Measurements from ENCODE around the gene NMU. TPM values are rescaled to one million over a fixed set of nuclear protein-coding genes. Genes with fewer than 3 reads are reported as not detected.

NMU gene
- total and polyA plus RNA-seq, 2 experiments from 2014 or later: not detected

GRCh38 chr4:55612341-55612740 lies 23.8 kb downstream of the NMU start:
- Histone ChIP-seq H3K27ac (no peak overlapping the region), H3K4me3 (no peak overlapping the region), H3K79me2 (ENCODE audit: insufficient read depth) (no peaks in the 10 kb centered on the region), H3K9me2 (ENCODE audit: insufficient read depth) (no peaks in the 10 kb centered on the region), H3K36me3 (ENCODE audit: low read depth) (no peaks in the 10 kb centered on the region), H3K4me2 (ENCODE audit: unreplicated experiment) (no peak overlapping the region), H3F3A (ENCODE audit: insufficient read depth) (peaks cover 11% of the 10 kb centered on the region), H4K20me1 (ENCODE audit: insufficient read depth) (no peaks in the 10 kb centered on the region), H3K9ac (no peak overlapping the region), H3K4me1 (ENCODE audit: insufficient read depth) (peaks cover 10% of the 10 kb centered on the region), H2AFZ (no peak overlapping the region), H3K9me3 (ENCODE audit: low read depth) (no peaks in the 10 kb centered on the region), H3K27me3 (replicated peaks; ENCODE audit: insufficient read depth) (no peaks in the 10 kb centered on the region)
- TF ChIP-seq EZH2 (IDR thresholded peaks at IDR 0.05; ENCODE audit: insufficient read depth, poor library complexity, severe bottlenecking) (no peak), EZH2phosphoT487 (IDR thresholded peaks at IDR 0.05; ENCODE audit: insufficient read depth, low read depth) (no peak)
- in situ Hi-C loops (cut with MboI): no loop called here
- 73 to 81% methylated on average over 3 of the region's 3 CpGs for WGBS, 2 experiments (ENCODE audit: low coverage in 1 of 2, low lambda C conversion rate in 2 of 2, missing lambda C conversion rate in 2 of 2)
- DNase-seq: no peak

DNA sequence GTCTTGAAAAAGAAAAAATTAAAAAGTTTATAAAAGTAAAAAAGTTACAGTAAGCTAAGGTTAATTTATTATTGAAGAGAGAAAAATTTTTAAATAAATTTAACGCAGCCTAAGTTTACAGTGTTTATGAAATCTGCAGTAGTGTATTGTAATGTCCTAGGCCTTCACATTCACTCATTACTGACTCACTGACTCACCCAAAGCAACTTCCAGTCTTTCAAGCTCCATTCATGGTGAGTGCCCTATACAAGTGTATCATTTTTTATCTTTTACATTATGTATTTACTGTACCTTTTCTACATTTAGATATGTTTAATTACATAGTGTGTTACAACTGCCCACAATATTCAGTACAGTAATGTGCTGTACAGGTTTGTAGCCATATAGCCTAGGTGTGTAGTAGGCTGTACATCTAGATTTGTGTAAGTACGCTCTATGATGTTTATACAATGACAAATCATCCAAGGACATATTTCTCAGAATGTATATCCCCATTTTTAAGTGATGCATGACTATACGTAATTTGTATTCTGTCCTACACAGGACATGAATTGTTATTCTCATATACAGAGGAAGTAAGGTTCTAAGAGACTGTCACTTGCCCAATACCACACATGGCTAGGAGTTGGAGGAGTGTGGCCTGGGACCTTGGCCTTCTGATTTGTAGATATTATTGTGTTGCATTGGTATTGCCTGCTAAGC lies 24.6 kb downstream of the NMU start:
- in situ Hi-C loops (cut with MboI): no loop called here
- no peaks in the 10 kb centered on the region for H3K9me3 ChIP-seq (ENCODE audit: low read depth)
- no peak for DNase-seq
- H3K36me3 ChIP-seq (ENCODE audit: low read depth): no peaks in the 10 kb centered on the region
- no peak overlapping the region for H3K4me2 ChIP-seq (ENCODE audit: unreplicated experiment)
- H2AFZ ChIP-seq: no peak overlapping the region
- H3K9ac ChIP-seq: no peak overlapping the region
- no peaks in the 10 kb centered on the region for H3K27me3 ChIP-seq (replicated peaks; ENCODE audit: insufficient read depth)
- no peaks in the 10 kb centered on the region for H3K79me2 ChIP-seq (ENCODE audit: insufficient read depth)
- H3K27ac ChIP-seq: no peak overlapping the region
- 91 to 92% methylated on average over 3 of the region's 3 CpGs for WGBS, 2 experiments (ENCODE audit: low coverage in 1 of 2, low lambda C conversion rate in 2 of 2, missing lambda C conversion rate in 2 of 2)
- H3K4me3 ChIP-seq: no peak overlapping the region
- H3K4me1 ChIP-seq (ENCODE audit: insufficient read depth): peaks cover 10% of the 10 kb centered on the region
- no peak for TF ChIP-seq EZH2phosphoT487 (IDR thresholded peaks at IDR 0.05; ENCODE audit: insufficient read depth, low read depth)
- no peak for TF ChIP-seq EZH2 (IDR thresholded peaks at IDR 0.05; ENCODE audit: insufficient read depth, poor library complexity, severe bottlenecking)
- H3K9me2 ChIP-seq (ENCODE audit: insufficient read depth): no peaks in the 10 kb centered on the region
- H4K20me1 ChIP-seq (ENCODE audit: insufficient read depth): no peaks in the 10 kb centered on the region
- peaks cover 11% of the 10 kb centered on the region for H3F3A ChIP-seq (ENCODE audit: insufficient read depth)

DNA sequence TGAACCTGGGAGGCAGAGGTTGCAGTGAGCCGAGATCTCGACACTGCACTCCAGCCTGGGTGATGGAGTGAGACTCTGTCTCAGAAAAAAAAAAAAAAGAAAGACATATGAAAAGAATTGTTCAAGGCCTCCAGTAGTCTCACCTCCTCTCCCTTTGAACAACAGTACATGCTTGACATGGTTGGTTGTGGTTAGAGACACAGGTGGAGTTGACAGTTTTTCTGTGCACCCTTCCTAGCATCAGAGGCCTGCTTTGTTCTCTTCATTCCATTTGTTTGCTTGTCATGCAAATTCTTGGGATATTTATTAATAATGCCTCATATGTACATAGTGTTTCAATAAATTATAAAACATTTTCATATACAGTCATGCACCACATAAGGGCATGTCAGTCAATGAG lies 25.7 kb downstream of the NMU start:
- peaks cover 10% of the 10 kb centered on the region for H3K4me1 ChIP-seq (ENCODE audit: insufficient read depth)
- H3K4me3 ChIP-seq: no peak overlapping the region
- H3K36me3 ChIP-seq (ENCODE audit: low read depth): no peaks in the 10 kb centered on the region
- H4K20me1 ChIP-seq (ENCODE audit: insufficient read depth): no peaks in the 10 kb centered on the region
- H3K9me3 ChIP-seq (ENCODE audit: low read depth): no peaks in the 10 kb centered on the region
- WGBS, 2 experiments (ENCODE audit: low coverage in 1 of 2, low lambda C conversion rate in 2 of 2, missing lambda C conversion rate in 2 of 2): 91 to 95% methylated on average over 2 of the region's 2 CpGs
- H3K79me2 ChIP-seq (ENCODE audit: insufficient read depth): no peaks in the 10 kb centered on the region
- no peaks in the 10 kb centered on the region for H3K27me3 ChIP-seq (replicated peaks; ENCODE audit: insufficient read depth)
- H3K9ac ChIP-seq: no peak overlapping the region
- H3K9me2 ChIP-seq (ENCODE audit: insufficient read depth): no peaks in the 10 kb centered on the region
- peaks cover 11% of the 10 kb centered on the region for H3F3A ChIP-seq (ENCODE audit: insufficient read depth)
- DNase-seq: no peak
- H3K4me2 ChIP-seq (ENCODE audit: unreplicated experiment): no peak overlapping the region
- TF ChIP-seq EZH2phosphoT487 (IDR thresholded peaks at IDR 0.05; ENCODE audit: insufficient read depth, low read depth) (no peak), EZH2 (IDR thresholded peaks at IDR 0.05; ENCODE audit: insufficient read depth, poor library complexity, severe bottlenecking) (no peak)
- H3K27ac ChIP-seq: no peak overlapping the region
- in situ Hi-C loops (cut with MboI): no loop called here
- no peak overlapping the region for H2AFZ ChIP-seq

- peak; percentile 85 for DNase-seq
These were observed 26.7 kb downstream of the NMU start for GRCh38 chr4:55609393-55609866.

More at GRCh38 chr4:55609393-55609866, 26.7 kb downstream of the NMU start:
- H3K9me2 ChIP-seq (ENCODE audit: insufficient read depth): no peaks in the 10 kb centered on the region
- peak overlapping the region; percentile 51 for H3K4me2 ChIP-seq (ENCODE audit: unreplicated experiment)
- no peak overlapping the region for H3K27ac ChIP-seq
- H3F3A ChIP-seq (ENCODE audit: insufficient read depth): peaks cover 11% of the 10 kb centered on the region
- no peaks in the 10 kb centered on the region for H4K20me1 ChIP-seq (ENCODE audit: insufficient read depth)
- no peaks in the 10 kb centered on the region for H3K27me3 ChIP-seq (replicated peaks; ENCODE audit: insufficient read depth)
- 20 to 29% methylated on average over 6 of the region's 6 CpGs for WGBS, 2 experiments (ENCODE audit: low coverage in 1 of 2, low lambda C conversion rate in 2 of 2, missing lambda C conversion rate in 2 of 2)
- H3K79me2 ChIP-seq (ENCODE audit: insufficient read depth): no peaks in the 10 kb centered on the region
- no peak overlapping the region for H3K4me3 ChIP-seq
- peaks cover 10% of the 10 kb centered on the region for H3K4me1 ChIP-seq (ENCODE audit: insufficient read depth)
- H3K36me3 ChIP-seq (ENCODE audit: low read depth): no peaks in the 10 kb centered on the region
- in situ Hi-C loops (cut with MboI): no loop called here
- no peaks in the 10 kb centered on the region for H3K9me3 ChIP-seq (ENCODE audit: low read depth)
- no peak overlapping the region for H3K9ac ChIP-seq
- H2AFZ ChIP-seq: no peak overlapping the region
- TF ChIP-seq EZH2 (IDR thresholded peaks at IDR 0.05; ENCODE audit: insufficient read depth, poor library complexity, severe bottlenecking) (no peak), EZH2phosphoT487 (IDR thresholded peaks at IDR 0.05; ENCODE audit: insufficient read depth, low read depth) (no peak)
